GM19328 (cell line): ENCODE data around the gene PITX3.
"Not testable (repeated sequence)": the region's sequence is repeated elsewhere in the genome, so short reads cannot be mapped to it uniquely, and the experiment has no call there.

Experiments used
- ATAC-seq: cut with Tn5 transposase; IDR thresholded peaks from one replicate; pipeline ENCODE4 v1.9.1; 2021; ENCODE audit warnings: mild to moderate bottlenecking, moderate library complexity; ENCODE audit not compliant: unreplicated experiment

The PITX3 gene

GRCh38 chr10:102261196-102261595 is 19.9 kb upstream of the PITX3 start:
- ATAC-seq, result no peak

DNA sequence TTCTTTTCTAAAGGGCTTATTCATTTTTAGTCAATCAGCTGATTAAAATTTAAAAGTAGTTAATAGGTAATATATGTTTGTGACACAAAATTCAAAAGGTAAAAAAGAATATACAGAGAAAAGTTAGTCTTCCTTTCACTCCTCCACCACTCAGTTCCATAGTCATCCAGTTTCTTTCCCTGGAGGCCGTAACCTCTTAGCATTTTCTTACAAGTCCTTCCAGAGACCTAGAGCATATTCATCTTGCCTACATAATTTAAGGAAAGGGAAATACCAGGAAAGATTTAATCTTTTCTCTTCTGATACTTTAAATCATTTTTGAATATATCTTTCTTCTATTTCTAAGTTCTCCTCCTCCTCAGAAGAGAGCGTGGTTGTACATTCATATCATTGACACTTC is 14.1 kb upstream of the PITX3 start:
- ATAC-seq, result no peak

- ATAC-seq, result no peak
These were observed 13.1 kb upstream of the PITX3 start for GRCh38 chr10:102254426-102254825.

- not testable (repeated sequence) for ATAC-seq
These were observed 11.2 kb upstream of the PITX3 start for GRCh38 chr10:102252508-102252907.

GRCh38 chr10:102247734-102248133 is 6.4 kb upstream of the PITX3 start:
- ATAC-seq, result no peak

DNA sequence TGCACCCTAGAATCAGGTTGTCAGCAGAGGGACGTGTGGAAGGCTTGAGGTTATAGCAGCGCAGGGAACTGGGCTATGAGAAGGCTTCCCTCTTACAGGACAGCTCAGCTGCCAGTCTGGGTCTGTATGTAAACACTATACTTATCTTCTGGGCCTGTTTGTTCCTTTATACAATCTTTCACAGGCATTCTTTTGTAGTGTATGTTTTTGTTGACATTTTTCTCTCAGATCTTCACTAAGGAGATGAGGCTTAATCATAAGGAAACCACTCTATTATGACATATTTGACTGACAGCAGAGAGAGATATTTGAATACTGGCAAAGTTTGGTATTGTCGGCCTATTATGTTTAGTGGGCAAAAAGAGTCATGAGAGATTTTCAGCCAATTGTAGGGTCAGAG is 4.9 kb upstream of the PITX3 start:
- ATAC-seq, result no peak

DNA sequence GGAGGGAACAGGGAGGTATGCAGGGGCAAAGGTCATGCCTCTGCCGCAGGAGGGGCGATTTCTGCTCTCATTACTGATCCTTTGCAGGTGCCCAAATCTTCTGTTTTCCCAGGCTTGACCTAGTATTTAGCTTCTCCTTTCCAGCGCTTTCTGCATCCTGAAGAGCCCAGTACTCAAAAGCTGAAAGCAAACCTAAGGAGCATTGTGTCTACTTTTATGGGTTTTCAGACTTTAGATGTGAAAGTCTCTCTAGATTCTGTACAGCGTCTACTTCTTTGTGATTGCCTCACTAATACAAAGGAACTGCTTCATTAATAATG is 4.6 kb upstream of the PITX3 start:
- ATAC-seq, result no peak

GRCh38 chr10:102245082-102245931 is 4.0 kb upstream of the PITX3 start, which contains the start of gene GBF1:
Gene GBF1 (plus strand): TSS chr10:102245532. CDS start chr10:102258939, 13,407 bp downstream.
- peak; percentile 92 for ATAC-seq

DNA sequence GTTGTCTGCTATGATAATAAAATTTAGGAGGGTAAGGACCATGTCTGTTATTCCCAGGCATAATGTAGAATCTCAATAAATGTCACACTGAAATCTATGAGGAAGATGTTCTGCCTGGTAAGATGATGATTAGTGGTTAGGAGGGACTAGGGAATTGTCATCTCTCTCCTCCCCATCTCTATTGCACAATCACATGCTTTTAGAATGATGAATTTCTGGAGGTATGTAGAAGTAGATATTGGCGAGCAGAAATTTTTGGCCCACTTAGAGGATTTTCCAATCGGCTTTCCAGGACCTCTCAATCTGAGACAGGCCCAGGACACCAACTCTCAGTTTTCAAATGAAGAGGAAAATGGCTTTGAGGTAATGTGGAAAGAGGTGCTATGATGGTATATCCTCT is 2.0 kb upstream of the PITX3 start:
- ATAC-seq, result no peak

GRCh38 chr10:102242118-102242485 is 790 bp upstream of the PITX3 start:
- no peak for ATAC-seq

- no peak for ATAC-seq
These were observed 274 bp downstream of the PITX3 start for GRCh38 chr10:102241032-102241443.

- no peak for ATAC-seq
These were observed 763 bp downstream of the PITX3 start for GRCh38 chr10:102240467-102241031.

DNA sequence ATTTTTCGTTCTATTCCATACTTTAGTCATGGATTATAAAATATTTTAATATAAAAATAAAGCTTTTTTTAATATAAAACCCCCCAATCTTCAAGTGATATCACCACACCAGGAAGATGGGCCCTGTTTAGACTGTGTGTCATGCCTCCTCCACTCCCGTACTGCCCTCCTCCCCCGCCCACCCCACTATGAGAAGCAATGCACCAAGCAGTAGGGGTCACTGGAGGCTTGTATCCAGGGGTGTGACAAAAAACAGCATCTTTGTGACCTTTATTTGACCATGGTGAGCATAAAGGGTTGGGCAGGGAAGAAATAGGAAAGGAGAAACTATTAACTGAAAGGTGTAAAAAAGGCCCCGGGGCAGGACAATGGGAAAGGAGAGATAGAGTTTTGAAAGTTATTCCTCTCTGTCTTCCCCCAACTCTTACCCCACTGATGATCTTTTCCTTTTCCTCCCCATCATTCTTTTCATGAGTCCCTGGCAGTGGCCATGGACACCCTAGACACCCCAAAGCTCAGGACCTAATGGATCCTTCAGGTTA is 3.5 kb downstream of the PITX3 start:
- ATAC-seq, result no peak

DNA sequence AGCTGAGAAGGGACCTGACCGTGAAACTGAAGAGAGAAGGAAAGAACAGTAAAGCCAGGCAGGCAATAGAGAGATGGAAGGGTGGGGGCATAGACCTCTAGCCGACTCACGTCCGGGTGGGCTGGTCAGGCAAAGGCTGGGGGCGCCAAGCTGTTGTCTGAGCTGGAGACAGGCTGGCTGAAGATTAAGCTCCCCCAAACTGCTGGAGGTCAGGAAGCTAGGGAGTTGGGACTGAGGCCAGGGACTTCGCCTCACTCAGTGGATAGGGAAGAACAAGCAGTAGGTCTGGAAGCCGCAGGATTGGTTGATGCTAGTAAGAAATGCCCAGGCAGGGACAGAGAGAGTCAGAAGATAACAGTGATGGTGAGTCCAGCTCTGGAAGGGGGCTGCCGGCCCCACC is 5.3 kb downstream of the PITX3 start:
- ATAC-seq, result no peak

GRCh38 chr10:102235598-102235920 is 5.8 kb downstream of the PITX3 start:
- ATAC-seq, result no peak

DNA sequence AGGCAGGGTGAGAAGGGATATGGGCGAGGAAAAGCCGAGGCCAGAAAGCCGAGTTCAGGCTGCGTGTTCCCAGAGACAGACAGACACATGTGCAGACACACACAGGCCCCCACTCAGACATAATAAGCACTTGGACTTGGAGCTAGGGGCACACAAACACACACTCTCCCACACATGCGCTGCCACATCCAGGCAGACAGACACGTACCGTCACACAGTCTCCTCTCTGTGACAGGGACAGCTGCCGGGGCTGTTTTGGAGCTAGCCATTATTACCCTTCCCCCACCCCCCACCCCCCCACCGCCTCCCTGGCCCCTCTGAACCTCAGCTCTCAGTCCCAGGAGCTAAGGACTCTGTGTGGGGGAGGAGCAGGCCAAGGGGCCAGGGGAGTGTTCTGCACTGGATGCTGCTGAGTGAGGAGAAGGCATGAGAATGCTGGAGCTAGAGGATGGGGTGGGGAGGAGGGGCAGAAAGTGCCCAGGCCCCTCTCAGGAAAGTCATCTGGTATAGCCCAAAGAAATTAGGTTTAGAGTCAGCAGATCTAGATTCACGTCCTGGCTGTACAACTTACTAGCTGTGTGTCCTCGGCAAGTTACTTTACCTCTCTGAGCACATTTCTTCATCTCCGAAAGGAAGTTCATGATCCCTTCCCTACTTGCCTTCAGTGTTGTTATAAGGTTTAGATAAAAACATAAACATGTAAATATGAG is 6.3 kb downstream of the PITX3 start:
- no peak for ATAC-seq

DNA sequence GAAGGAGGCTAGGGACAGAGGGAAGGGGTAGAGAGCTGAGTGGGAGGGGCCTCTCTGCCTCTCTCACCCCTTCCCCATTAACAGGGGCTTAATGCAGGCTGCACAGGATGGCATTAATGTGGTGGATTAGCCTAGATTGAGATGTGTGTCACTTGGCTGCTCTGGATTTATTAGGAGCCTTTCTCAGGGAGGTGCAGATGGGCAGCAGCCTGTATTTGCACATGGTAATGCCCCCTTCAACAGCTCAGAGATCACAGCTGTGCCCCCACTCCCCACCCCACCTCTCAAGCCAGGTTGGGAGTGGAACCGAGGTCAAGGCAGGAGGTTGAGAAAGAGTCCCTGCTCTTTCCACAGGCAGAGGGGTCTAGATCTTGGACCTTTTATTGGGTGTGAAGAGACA is 7.3 kb downstream of the PITX3 start:
- no peak for ATAC-seq

DNA sequence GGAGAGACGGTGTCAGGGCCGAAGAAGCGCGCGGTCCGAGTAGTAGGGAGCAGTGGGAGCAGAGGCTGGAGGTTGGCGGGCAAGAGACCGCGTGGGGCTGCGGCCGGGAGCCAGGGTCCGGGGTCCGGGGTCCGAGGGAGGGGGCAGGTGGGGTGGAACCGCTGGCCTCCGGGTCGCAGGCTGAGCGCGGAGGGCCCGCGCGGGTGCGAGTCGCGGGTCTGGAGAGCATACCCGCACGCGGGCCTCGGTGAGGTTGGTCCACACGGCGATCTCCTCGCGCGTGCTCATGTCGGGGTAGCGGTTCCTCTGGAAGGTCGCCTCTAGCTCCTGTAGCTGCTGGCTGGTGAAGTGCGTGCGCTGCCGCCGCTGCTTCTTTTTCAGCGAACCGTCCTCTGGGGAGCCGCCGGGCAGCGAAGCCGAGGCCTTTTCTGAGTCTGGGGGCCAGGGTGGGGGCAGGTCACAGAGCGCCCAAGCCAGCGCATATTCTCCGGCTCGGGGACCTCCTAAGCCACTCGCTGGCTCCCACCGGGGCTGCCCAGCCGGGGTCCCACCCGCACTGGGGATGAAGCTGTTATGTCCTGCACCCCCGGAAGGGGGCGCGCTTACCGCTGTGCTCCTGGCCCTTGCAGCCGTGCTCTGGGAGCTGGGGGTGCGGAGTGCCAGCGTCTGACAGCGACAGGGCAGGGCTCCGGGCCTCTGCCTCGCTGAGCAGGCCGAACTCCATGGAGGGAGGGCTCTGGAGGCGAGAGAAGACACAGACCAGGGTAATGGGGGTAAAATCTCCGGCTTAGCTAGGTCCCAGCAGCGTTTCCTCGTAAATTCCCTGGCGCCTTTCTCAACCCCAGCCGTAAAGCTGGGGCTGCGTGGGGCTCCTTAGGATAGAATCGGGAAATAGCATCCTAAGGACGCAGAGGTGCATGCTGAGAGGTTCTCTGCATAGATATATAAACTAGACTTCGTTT is 9.7 kb downstream of the PITX3 start:
- ATAC-seq, result no peak

DNA sequence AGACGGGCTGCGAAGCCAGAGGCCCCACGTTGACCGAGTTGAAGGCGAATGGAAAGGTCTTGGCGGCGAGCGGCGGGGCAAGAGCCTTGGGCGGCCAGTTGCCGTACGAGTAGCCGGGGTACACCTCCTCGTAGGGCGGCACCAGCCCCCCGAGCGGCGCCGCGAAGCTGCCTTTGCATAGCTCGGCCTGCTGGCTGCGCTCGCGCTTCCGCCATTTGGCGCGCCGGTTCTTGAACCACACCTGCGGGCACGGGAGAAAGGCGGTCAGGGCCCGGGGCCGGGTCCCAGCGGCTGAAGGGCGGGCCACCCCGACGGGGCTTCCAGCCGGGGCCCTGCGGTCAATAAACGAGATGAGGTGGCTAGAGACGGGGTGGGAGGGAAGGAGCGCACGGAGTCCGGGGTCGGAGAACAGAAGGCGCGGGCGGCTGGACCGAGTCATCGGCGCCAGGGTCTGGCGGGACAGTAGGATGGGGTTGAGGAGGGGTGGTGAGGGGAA is 10.4 kb downstream of the PITX3 start:
- no peak for ATAC-seq

DNA sequence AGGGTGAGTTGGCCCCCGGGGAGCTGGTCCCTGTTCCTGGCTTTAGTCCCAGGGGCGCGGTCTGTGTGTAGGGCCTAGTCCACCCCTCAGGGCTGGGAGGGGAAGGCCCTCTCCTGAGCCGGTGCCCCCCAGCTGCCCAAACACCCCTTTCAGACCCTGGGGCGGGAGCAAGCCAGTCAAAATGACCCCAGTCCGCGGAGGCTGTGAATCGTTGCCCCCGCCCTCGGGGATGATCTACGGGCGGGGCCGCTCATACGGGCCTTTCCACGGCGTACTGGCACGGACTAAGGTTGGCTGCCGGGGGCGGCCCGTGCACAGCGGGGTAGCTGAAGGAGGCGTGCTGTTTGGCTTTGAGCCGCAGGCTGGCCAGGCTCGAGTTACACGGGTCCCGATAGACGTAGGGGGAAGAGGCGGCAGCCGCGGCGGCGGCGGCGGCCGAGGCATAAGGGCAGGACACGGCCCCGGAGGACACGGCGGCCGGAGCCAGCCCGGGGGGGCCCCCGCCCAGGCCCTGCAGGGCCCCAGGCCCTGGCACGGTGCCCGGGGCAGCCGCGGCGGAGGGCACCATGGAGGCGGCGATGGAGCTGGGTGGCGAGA is 10.9 kb downstream of the PITX3 start:
- no peak for ATAC-seq
